ENCODE results near the gene NEUROG2.
"Not testable (repeated sequence)": the region's sequence is repeated elsewhere in the genome, so short reads cannot be mapped to it uniquely, and the experiment has no call there.

Gene NEUROG2

GRCh38 chr4:112523008-112523721 is 7.2 kb upstream of the NEUROG2 start:
- DNase-seq: peak in 2 of 42 donors; percentile 12 to 26
- intact Hi-C loops (cut with DNase I): loop anchor here (5.0 kb wide), 1 partner anchor 196 kb away; no protein-coding TSS in a partner anchor

- intact Hi-C loops (cut with DNase I): loop anchor here (5.0 kb wide), 1 partner anchor 195 kb away; no protein-coding TSS in a partner anchor
- DNase-seq: not testable (repeated sequence)
These were observed 6.5 kb upstream of the NEUROG2 start for GRCh38 chr4:112522431-112522830.

GRCh38 chr4:112521123-112522023 is 5.4 kb upstream of the NEUROG2 start:
- intact Hi-C loops (cut with DNase I): loop anchor here (5.0 kb wide), 1 partner anchor 194 kb away; no protein-coding TSS in a partner anchor
- no peak for DNase-seq

- intact Hi-C loops (cut with DNase I): loop anchor here (5.0 kb wide), 1 partner anchor 193 kb away; no protein-coding TSS in a partner anchor
- DNase-seq: no peak
These were observed 4.7 kb upstream of the NEUROG2 start for GRCh38 chr4:112520598-112521122.

- DNase-seq: no peak
- intact Hi-C loops (cut with DNase I): loop anchor here (5.0 kb wide), 2 partner anchors 193 to 1893 kb away; no protein-coding TSS in a partner anchor
These were observed 4.0 kb upstream of the NEUROG2 start for GRCh38 chr4:112519689-112520597.

- intact Hi-C loops (cut with DNase I): loop anchor here (5.0 kb wide), 1 partner anchor 1891 kb away; no protein-coding TSS in a partner anchor
- no peak for DNase-seq
These were observed 2.7 kb upstream of the NEUROG2 start for GRCh38 chr4:112518675-112519074.

GRCh38 chr4:112517911-112518310 is 1.9 kb upstream of the NEUROG2 start:
- intact Hi-C loops (cut with DNase I): loop anchor here (5.0 kb wide), 1 partner anchor 1891 kb away; no protein-coding TSS in a partner anchor
- DNase-seq: no peak

GRCh38 chr4:112517067-112517634 is 1.2 kb upstream of the NEUROG2 start:
- intact Hi-C loops (cut with DNase I): loop anchor here (5.0 kb wide), 1 partner anchor 1890 kb away; no protein-coding TSS in a partner anchor
- no peak for DNase-seq

GRCh38 chr4:112516471-112517066 is 589 bp upstream of the NEUROG2 start:
- intact Hi-C loops (cut with DNase I): loop anchor here (5.0 kb wide), 1 partner anchor 1889 kb away; no protein-coding TSS in a partner anchor
- DNase-seq: peak in 9 of 42 donors; percentile 20 to 53 (median 24)

GRCh38 chr4:112515198-112516065 is 548 bp downstream of the NEUROG2 start:
- DNase-seq: peak in 22 of 42 donors; percentile 11 to 54 (median 30)
- intact Hi-C loops (cut with DNase I): loop anchor here (5.0 kb wide), 1 partner anchor 1888 kb away; no protein-coding TSS in a partner anchor

GRCh38 chr4:112514647-112515197 is 1.3 kb downstream of the NEUROG2 start:
- intact Hi-C loops (cut with DNase I): loop anchor here (5.0 kb wide), 1 partner anchor 1887 kb away; no protein-coding TSS in a partner anchor

GRCh38 chr4:112513971-112514646 is 1.9 kb downstream of the NEUROG2 start:
- DNase-seq: no peak
- intact Hi-C loops (cut with DNase I): no loop called here

More at GRCh38 chr4:112514647-112515197, 1.3 kb downstream of the NEUROG2 start:
- no peak for DNase-seq

GRCh38 chr4:112511803-112512118 is 4.2 kb downstream of the NEUROG2 start:
- DNase-seq: no peak
- intact Hi-C loops (cut with DNase I): no loop called here

- peak in 1 of 42 donors; percentile 13 for DNase-seq
- intact Hi-C loops (cut with DNase I): no loop called here
These were observed 4.7 kb downstream of the NEUROG2 start for GRCh38 chr4:112511093-112511802.
